Panc1 (cell line): ENCODE data around the gene GNG4.

Experiments
- CTCF ChIP-seq: fragments of 450-650 bp; IDR thresholded peaks from 2 replicates; pipeline ENCODE4 v1.5.1; 2017; ENCODE audit warnings: mild to moderate bottlenecking
- REST ChIP-seq, 2 experiments: IDR thresholded peaks; 2 replicates each; pipeline ENCODE4 v1.6.1; 2011 to 2012; ENCODE audit warnings: low read depth in 2 of 2, control low read depth in 1 of 2, low read length in 1 of 2, mild to moderate bottlenecking in 1 of 2, moderate library complexity in 1 of 2; ENCODE audit not compliant: insufficient read depth in 1 of 2

GRCh38 chr1:235586992-235587391, 62.6 kb downstream of the GNG4 start:
- TF ChIP-seq CTCF (no peak), REST (IDR thresholded peaks at IDR 0.05; ENCODE audit: insufficient read depth in 1 of 2, low read depth in 2 of 2, low read length in 1 of 2) (no peak)
